ENCODE results near the gene SPNS3. TPM values are rescaled to one million over a fixed set of nuclear protein-coding genes. Genes with fewer than 3 reads are reported as not detected.

The SPNS3 gene
- total RNA-seq, 1 experiment from 2014 or later = 2.1 TPM

DNA sequence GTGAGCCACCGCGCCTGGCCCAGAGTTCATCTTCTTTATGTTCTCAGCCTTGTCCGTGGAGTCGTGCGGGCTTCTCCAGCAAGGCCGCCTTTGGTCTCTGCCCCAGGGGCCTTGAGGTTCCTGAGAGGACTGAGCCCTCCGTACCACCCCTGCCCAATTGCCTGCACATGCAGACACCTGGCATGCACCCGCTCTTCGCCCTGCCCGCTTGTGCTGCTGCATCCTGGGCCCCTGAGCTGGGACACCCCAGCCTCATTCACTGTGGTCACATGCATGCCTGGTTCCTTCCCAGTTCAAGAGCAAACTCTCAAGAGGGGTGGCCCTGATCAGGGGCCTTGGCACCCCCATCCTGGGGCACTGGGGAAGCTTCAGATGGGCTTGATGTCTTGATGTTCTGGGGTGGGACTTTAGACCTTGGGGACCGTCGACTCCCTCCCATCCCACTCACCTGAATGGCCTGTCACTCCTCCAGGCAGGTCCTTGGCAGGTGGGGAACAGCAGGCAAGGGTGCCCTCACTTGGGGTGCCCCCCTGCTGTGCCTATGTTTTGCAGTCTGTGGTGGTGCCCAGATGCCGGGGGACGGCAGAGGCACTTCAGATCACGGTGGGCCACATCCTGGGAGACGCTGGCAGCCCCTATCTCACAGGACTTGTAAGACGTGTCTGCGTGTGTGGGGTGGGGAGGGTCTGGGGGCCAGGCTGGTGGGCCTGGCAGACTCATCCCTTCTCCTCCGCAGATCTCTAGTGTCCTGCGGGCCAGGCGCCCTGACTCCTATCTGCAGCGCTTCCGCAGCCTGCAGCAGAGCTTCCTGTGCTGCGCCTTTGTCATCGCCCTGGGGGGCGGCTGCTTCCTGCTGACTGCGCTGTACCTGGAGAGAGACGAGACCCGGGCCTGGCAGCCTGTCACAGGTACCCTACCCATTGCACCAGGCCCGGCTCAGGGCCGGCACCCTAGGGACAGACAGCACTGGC is 52.2 kb downstream of the SPNS3 start:
- DNase-seq = no peak
- TF ChIP-seq, protein P1, sequence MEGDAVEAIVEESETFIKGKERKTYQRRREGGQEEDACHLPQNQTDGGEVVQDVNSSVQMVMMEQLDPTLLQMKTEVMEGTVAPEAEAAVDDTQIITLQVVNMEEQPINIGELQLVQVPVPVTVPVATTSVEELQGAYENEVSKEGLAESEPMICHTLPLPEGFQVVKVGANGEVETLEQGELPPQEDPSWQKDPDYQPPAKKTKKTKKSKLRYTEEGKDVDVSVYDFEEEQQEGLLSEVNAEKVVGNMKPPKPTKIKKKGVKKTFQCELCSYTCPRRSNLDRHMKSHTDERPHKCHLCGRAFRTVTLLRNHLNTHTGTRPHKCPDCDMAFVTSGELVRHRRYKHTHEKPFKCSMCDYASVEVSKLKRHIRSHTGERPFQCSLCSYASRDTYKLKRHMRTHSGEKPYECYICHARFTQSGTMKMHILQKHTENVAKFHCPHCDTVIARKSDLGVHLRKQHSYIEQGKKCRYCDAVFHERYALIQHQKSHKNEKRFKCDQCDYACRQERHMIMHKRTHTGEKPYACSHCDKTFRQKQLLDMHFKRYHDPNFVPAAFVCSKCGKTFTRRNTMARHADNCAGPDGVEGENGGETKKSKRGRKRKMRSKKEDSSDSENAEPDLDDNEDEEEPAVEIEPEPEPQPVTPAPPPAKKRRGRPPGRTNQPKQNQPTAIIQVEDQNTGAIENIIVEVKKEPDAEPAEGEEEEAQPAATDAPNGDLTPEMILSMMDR (IDR thresholded peaks at IDR 0.05; ENCODE audit: unreplicated experiment) = no peak
- Mint-ChIP-seq H3K4me1 (ENCODE audit: low read depth, unreplicated experiment) (peaks cover 41% of the 10 kb centered on the region), H3K36me3 (ENCODE audit: insufficient read depth, unreplicated experiment) (peaks cover 36% of the 10 kb centered on the region), H3K4me3 (ENCODE audit: low read depth, unreplicated experiment) (no peak overlapping the region), H3K27me3 (ENCODE audit: unreplicated experiment) (no peaks in the 10 kb centered on the region), H3K27ac (ENCODE audit: unreplicated experiment) (no peak overlapping the region), H3K9me3 (ENCODE audit: low read depth, unreplicated experiment) (no peaks in the 10 kb centered on the region)
- CTCF ChIA-PET = no interaction called here
- no TSS peak for BruUV-seq (replicated peaks)
- intact Hi-C loops (cut with micrococcal nuclease; ENCODE audit: unreplicated experiment) = no loop called here

DNA sequence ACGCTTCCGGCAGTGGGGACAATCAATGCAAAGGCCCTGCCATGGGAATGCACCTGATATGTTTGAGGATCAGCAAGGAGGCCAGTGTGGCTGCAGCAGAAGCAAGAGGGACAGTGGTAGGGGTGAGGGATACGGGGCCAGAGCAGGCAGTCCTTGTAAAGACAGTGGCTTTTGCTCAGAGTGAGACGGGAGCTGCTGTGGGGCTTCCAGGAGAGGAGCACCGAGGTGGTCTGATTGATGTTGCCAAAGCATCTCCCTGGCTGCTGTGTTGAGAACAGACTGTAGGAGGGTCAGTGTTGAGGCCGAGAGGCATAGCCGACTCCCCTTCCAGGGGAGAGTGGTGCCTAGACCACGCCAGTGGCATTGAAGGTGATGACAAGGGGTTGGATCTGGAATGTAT is 53.6 kb downstream of the SPNS3 start:
- Mint-ChIP-seq H3K27ac (ENCODE audit: unreplicated experiment) (no peak overlapping the region), H3K36me3 (ENCODE audit: insufficient read depth, unreplicated experiment) (peaks cover 34% of the 10 kb centered on the region), H3K4me3 (ENCODE audit: low read depth, unreplicated experiment) (no peak overlapping the region), H3K4me1 (ENCODE audit: low read depth, unreplicated experiment) (peaks cover 39% of the 10 kb centered on the region), H3K27me3 (ENCODE audit: unreplicated experiment) (no peaks in the 10 kb centered on the region), H3K9me3 (ENCODE audit: low read depth, unreplicated experiment) (no peaks in the 10 kb centered on the region)
- TF ChIP-seq, protein P1 (IDR thresholded peaks at IDR 0.05; ENCODE audit: unreplicated experiment) = no peak
- intact Hi-C loops (cut with micrococcal nuclease; ENCODE audit: unreplicated experiment) = no loop called here
- no TSS peak for BruUV-seq (replicated peaks)
- DNase-seq = no peak
- CTCF ChIA-PET = no interaction called here

DNA sequence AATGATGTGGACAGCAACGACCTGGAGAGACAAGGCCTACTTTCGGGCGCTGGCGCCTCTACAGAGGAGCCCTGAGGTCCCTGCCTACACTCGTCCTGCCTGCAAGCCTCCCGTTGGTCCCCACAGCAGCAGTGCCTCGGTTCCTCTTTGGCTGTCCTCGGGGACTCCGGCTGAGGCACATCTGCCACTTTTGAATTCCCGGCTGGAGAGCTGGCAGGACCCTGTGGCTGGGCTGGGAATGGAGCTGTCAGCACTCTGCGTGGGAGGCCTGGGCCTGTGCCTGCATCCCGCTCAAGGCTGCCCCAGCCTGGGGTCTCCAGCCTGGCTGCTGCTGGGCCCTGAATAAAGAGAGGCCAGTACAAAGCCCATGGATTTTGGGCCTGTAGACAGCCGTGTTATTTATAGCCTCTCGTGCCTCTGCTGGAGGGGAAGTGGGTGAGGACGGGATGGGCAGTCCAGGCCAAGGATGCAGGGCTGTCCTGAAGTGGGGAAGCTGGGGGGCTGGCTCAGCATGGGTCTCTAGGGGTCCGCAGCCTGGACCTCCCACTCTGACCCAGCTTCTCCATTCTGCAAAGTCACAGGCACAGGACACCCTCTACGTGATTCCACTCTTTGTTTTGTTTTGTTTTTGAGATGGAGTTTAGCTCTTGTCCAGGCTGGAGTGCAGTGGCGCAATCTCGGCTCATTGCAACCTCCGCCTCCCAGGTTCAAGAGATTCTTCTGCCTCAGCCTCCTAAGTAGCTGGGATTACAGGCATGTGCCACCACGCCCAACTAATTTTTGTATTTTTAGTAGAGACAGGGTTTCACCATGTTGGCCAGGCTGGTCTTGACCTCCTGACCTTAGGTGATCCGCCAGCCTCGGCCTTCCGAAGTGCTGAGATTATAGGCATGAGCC is 54.3 kb downstream of the SPNS3 start:
- TF ChIP-seq, protein P1 (IDR thresholded peaks at IDR 0.05; ENCODE audit: unreplicated experiment) = no peak
- CTCF ChIA-PET = interaction anchor here (0.5 kb wide), 1 partner anchor 294 kb away, joined by 3 read pairs; no protein-coding TSS in a partner anchor
- H3K36me3 Mint-ChIP-seq (ENCODE audit: insufficient read depth, unreplicated experiment) = peaks cover 34% of the 10 kb centered on the region

DNA sequence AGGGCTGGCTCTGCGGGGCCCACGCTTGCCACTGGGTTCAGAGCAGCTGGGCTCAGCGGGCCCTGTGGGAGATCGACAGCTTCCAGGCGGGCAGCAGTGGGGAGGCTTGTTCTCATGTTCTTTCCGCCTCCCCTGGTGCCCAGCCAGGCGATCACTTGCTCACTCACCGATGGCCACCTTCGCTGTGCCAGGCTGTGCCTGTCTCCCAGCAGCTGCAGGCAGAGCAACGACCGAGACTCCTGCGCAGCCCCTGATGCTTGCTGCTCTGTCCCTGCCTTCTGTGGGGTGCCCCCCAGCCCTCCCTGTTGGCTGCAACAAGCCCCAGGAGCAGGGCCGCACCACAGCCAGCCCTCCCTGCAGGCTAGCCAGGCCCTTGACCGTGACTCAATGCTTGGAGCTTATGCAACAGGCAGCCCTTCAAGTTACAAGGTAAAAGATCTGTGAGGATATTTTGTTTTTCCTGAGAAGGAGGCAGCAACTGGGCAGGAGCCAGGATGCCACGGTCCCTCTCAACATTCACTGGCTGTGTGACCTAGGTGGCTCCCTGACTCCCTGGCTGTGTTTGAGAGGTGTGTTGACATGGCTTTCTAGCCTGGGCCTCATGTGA is 55.4 kb downstream of the SPNS3 start:
- TF ChIP-seq, protein P1 (IDR thresholded peaks at IDR 0.05; ENCODE audit: unreplicated experiment) = no peak
- H3K9me3 Mint-ChIP-seq (ENCODE audit: low read depth, unreplicated experiment) = no peaks in the 10 kb centered on the region
- peaks cover 39% of the 10 kb centered on the region for H3K4me1 Mint-ChIP-seq (ENCODE audit: low read depth, unreplicated experiment)
- intact Hi-C loops (cut with micrococcal nuclease; ENCODE audit: unreplicated experiment) = no loop called here
- CTCF ChIA-PET = interaction anchor here (0.5 kb wide), 1 partner anchor 295 kb away, joined by 3 read pairs; no protein-coding TSS in a partner anchor
- H3K36me3 Mint-ChIP-seq (ENCODE audit: insufficient read depth, unreplicated experiment) = peaks cover 37% of the 10 kb centered on the region
- H3K27me3 Mint-ChIP-seq (ENCODE audit: unreplicated experiment) = no peaks in the 10 kb centered on the region
- no peak overlapping the region for H3K27ac Mint-ChIP-seq (ENCODE audit: unreplicated experiment)
- no peak for DNase-seq
- H3K4me3 Mint-ChIP-seq (ENCODE audit: low read depth, unreplicated experiment) = no peak overlapping the region
- BruUV-seq (replicated peaks) = no TSS peak

More for the DNA sequence above, 54.3 kb downstream of the SPNS3 start:
- no TSS peak for BruUV-seq (replicated peaks)
- H3K4me1 Mint-ChIP-seq (ENCODE audit: low read depth, unreplicated experiment) = peaks cover 39% of the 10 kb centered on the region
- no peak overlapping the region for H3K4me3 Mint-ChIP-seq (ENCODE audit: low read depth, unreplicated experiment)
- no peak for DNase-seq
- intact Hi-C loops (cut with micrococcal nuclease; ENCODE audit: unreplicated experiment) = no loop called here
- no peaks in the 10 kb centered on the region for H3K9me3 Mint-ChIP-seq (ENCODE audit: low read depth, unreplicated experiment)
- no peak overlapping the region for H3K27ac Mint-ChIP-seq (ENCODE audit: unreplicated experiment)
- H3K27me3 Mint-ChIP-seq (ENCODE audit: unreplicated experiment) = no peaks in the 10 kb centered on the region
